ENCODE results near the gene ROR2. TPM values are rescaled to one million over a fixed set of nuclear protein-coding genes. Genes with fewer than 3 reads are reported as not detected.
A peak's percentile ranks its signal among the peaks of the same experiment; 100 is the strongest.

Gene ROR2
- total RNA-seq, 1 experiment from 2014 or later, result 2.7 TPM

DNA sequence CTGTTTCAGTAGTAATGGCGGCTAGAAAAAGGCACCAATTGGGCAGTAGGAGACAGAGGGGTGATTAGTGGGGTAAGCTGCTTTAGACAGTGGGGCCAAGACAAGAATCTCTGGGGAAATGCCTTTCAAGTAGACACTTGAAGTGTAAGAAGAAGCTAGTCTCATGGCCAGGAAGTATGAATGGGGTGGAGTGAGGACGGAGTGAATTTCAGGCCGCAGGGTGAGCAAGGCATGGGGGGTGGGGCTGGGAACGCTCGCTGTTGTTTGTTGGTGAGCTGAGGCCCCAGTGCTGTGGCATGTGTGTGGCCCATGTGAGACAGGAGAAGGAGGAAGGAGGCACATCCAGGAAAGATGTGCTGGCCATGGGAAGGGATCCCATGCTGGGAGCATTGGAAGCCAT is 377.2 kb downstream of the ROR2 start:
- WGBS (ENCODE audit: extremely low coverage, insufficient read length, low lambda C conversion rate), result no CpG with 5 or more reads among the region's 5 CpGs

More for the DNA sequence above, 377.2 kb downstream of the ROR2 start:
- no peak overlapping the region for H3K4me2 ChIP-seq (ENCODE audit: insufficient read depth, insufficient read length, low read length)
- Mint-ChIP-seq H3K9me3 (peaks cover 4 to 5% of the 10 kb centered on the region in 2 experiments; a peak in 3 of 5 replicates), H3K27ac (peak overlapping the region in 1 of 3 experiments; percentile 1; a peak in 1 of 7 replicates), H3K4me1 (peaks cover 38 to 49% of the 10 kb centered on the region in 2 experiments), H3K27me3 (ENCODE audit: low read depth) (no peaks in the 10 kb centered on the region; the same call in 1 of the 2 replicates), H3K36me3 (ENCODE audit: insufficient read depth in 1 of 3, low read depth in 3 of 3) (peaks cover 0 to 9% (median 3%) of the 10 kb centered on the region in 3 experiments; a peak in 4 of 7 replicates), H3K4me3 (no peak overlapping the region)
- H3T11ph ChIP-seq (ENCODE audit: low read length), result no peak overlapping the region
- H3K4me1 ChIP-seq (ENCODE audit: insufficient read depth, low read length), result no peaks in the 10 kb centered on the region; the same call in 1 of the 2 replicates
- H4K8ac ChIP-seq (replicated peaks; ENCODE audit: insufficient read length, low read depth, low read length), result no peak overlapping the region
- H3K27ac ChIP-seq (ENCODE audit: insufficient read length, low read depth, low read length), result no peak overlapping the region
- H2BK12ac ChIP-seq (ENCODE audit: insufficient read length, low read depth, low read length), result no peak overlapping the region
- no peaks in the 10 kb centered on the region for H4K20me1 ChIP-seq (ENCODE audit: control insufficient read depth, insufficient read depth, insufficient read length)
- no peaks in the 10 kb centered on the region for H3K79me2 ChIP-seq (ENCODE audit: insufficient read depth, low read length)
- H3K23me2 ChIP-seq (ENCODE audit: insufficient read length, low read depth, low read length, poor library complexity, severe bottlenecking), result no peaks in the 10 kb centered on the region
- no peak overlapping the region for H3K9ac ChIP-seq (ENCODE audit: extremely low read depth, insufficient read length, low read length)
- no peak overlapping the region for H2BK15ac ChIP-seq (ENCODE audit: low read depth, low read length)
- no peak overlapping the region for H2AK5ac ChIP-seq (ENCODE audit: insufficient read length, low read length)
- H3K9me3 ChIP-seq (ENCODE audit: control insufficient read depth, low read depth, low read length), result no peaks in the 10 kb centered on the region
- H2BK120ac ChIP-seq (ENCODE audit: low read depth, low read length, poor library complexity, severe bottlenecking), result no peak overlapping the region
- H4K5ac ChIP-seq (ENCODE audit: insufficient read length, low read depth, low read length), result no peak overlapping the region
- no peak overlapping the region for H2AFZ ChIP-seq (ENCODE audit: low read length)
- TF ChIP-seq, protein P1, sequence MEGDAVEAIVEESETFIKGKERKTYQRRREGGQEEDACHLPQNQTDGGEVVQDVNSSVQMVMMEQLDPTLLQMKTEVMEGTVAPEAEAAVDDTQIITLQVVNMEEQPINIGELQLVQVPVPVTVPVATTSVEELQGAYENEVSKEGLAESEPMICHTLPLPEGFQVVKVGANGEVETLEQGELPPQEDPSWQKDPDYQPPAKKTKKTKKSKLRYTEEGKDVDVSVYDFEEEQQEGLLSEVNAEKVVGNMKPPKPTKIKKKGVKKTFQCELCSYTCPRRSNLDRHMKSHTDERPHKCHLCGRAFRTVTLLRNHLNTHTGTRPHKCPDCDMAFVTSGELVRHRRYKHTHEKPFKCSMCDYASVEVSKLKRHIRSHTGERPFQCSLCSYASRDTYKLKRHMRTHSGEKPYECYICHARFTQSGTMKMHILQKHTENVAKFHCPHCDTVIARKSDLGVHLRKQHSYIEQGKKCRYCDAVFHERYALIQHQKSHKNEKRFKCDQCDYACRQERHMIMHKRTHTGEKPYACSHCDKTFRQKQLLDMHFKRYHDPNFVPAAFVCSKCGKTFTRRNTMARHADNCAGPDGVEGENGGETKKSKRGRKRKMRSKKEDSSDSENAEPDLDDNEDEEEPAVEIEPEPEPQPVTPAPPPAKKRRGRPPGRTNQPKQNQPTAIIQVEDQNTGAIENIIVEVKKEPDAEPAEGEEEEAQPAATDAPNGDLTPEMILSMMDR (conservative IDR thresholded peaks at IDR 0.05), result no peak
- H2BK20ac ChIP-seq (ENCODE audit: low read depth, low read length, poor library complexity, severe bottlenecking), result no peak overlapping the region
- H3K79me1 ChIP-seq (ENCODE audit: insufficient read depth, low read depth, low read length, poor library complexity, severe bottlenecking), result no peaks in the 10 kb centered on the region
- H3K27me3 ChIP-seq (ENCODE audit: insufficient read depth, low read length), result no peaks in the 10 kb centered on the region
- no peak overlapping the region for H3K4ac ChIP-seq (ENCODE audit: low read depth, low read length)
- DNase-seq, result no peak
- H3K56ac ChIP-seq (ENCODE audit: insufficient read length, low read depth, low read length), result no peak overlapping the region
- H3K18ac ChIP-seq (ENCODE audit: insufficient read length, low read depth, low read length), result no peak overlapping the region
- no peak overlapping the region for H2BK5ac ChIP-seq (ENCODE audit: insufficient read length, low read length)
- H4K91ac ChIP-seq (ENCODE audit: insufficient read length, low read depth, low read length), result no peak overlapping the region
- H3K14ac ChIP-seq (ENCODE audit: insufficient read depth, low read length), result no peak overlapping the region
- no peak overlapping the region for H3K23ac ChIP-seq (ENCODE audit: insufficient read length, low read depth, low read length)
